HL-60/S4 treated with retinoic acid at 250 ng/mL for 4 days and 3 days (cell line): Measurements from ENCODE around the gene NUP37.
"Not testable (repeated sequence)": the region's sequence is repeated elsewhere in the genome, so short reads cannot be mapped to it uniquely, and the experiment has no call there.

Source experiments
- in situ Hi-C: fragments of 300-500 bp; cut with MboI; formaldehyde crosslinking; loops from 2 replicates; pipeline ENCODE4 v1.7.0; 2022; ENCODE audit warnings: low sequenced_read_pairs

Gene NUP37, protein sequence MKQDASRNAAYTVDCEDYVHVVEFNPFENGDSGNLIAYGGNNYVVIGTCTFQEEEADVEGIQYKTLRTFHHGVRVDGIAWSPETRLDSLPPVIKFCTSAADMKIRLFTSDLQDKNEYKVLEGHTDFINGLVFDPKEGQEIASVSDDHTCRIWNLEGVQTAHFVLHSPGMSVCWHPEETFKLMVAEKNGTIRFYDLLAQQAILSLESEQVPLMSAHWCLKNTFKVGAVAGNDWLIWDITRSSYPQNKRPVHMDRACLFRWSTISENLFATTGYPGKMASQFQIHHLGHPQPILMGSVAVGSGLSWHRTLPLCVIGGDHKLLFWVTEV

DNA sequence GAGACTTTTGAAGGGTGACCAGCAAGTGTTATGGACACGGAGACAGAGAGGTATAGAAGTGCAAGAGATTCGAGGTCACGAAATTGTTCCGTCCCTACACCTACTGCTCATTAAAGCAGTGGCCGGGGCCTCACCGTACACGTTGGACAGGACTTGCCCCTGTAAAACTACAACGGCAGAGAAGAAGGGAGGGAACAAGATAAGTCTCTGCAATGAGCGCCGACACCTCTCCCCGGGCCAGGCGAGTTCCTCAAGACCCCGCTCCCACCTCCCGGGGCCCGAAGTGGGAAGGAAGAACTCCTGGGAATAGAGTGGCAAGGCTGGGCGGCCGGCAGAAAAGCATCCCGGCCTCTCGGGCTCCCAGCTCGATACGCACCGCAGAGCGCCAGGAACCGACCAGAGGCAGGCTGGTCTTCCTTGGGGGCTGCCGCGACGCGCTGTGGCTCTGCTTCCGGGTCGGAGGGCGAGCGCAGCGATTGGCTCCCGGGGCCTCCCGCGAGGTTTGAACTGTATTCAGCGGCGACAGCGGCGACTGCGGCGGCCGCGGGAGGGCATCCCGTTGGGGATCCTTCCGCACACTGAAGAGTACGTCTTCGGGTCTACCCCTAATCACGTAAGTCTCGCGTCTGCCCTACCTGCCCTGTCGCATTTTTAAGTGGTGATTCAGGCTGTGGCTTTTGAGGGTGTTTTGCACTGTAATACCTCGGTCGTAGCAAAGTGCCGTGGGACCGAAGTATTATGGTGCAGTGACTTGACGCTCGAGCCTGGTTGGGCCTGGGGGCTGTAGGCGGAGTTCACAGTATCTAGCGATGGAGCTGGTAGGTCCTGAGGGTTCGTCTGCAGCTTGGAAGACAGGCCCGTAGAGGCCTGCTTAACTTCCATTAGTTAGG, at the start of gene NUP37, which contains the start of gene PARPBP:
TSS of gene NUP37 (minus strand) at position 441 of the 890 bp plus-strand sequence. CDS start 1,596 bp downstream, outside the sequence.
TSS of gene PARPBP (plus strand) at position 510 of the 890 bp plus-strand sequence. CDS start 3,706 bp downstream, outside the sequence.
- in situ Hi-C loops = no loop called here

DNA sequence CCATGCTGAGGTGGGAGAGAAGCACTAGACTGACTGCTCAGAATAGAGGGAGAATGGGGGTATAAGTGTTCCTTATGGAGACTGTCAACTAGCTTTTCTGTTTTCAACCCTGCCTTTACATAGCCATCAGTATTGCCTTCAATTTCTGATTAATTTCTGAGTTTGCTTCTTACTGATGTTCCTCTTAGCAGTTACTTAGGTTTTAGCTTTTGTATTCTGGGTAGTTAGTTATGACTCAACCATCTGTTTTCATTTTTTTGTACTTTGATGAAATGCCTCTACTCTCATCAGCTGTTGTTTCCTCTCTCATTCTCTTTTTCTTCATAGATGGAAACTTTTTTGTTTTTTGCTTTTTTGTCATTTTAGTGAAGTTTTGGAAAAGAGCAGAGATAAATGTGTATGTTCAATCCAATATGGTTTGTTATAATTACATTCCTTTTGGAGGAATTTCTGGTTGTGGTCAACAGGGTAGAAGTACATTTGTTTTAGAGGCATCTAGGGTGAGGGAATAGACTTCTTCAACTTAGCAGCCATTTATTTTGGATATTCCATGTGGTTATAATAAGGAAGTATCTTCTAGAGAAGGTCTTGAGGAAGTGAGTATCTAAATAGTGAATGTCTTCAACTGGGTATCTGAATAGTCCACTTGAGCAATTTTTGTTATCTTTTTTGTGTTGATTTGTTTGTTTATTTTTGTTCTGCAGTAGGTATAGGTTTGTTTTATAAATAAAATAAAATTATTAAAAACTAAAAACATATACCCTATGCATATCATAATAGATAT, 48.1 kb upstream of the NUP37 start:
- in situ Hi-C loops = no loop called here

GRCh38 chr12:102163383-102163782, 43.5 kb upstream of the NUP37 start:
- in situ Hi-C loops = no loop called here

DNA sequence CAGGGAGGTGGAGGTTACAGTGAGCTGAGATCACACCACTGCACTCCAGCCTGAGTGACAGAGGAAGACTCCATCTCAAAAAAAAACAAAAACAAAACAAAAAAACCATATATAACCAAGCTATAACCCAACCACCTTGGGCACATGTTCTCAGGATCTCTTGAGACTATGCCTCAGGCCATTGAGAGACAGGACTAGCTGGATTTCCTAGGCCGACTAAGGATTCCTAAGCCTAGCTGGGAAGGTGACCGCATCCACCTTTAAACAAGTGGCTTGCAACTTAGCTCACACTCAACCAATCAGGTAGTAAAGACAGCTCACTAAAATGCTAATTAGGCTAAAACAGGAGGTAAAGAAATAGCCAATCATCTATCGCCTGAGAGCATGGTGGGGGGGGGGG, 35.3 kb upstream of the NUP37 start:
- in situ Hi-C loops = not testable (repeated sequence)

- in situ Hi-C loops = not testable (repeated sequence)
These were observed 27.2 kb upstream of the NUP37 start for GRCh38 chr12:102147062-102147587.

- in situ Hi-C loops = no loop called here
These were observed 24.3 kb upstream of the NUP37 start for GRCh38 chr12:102144221-102144620.

DNA sequence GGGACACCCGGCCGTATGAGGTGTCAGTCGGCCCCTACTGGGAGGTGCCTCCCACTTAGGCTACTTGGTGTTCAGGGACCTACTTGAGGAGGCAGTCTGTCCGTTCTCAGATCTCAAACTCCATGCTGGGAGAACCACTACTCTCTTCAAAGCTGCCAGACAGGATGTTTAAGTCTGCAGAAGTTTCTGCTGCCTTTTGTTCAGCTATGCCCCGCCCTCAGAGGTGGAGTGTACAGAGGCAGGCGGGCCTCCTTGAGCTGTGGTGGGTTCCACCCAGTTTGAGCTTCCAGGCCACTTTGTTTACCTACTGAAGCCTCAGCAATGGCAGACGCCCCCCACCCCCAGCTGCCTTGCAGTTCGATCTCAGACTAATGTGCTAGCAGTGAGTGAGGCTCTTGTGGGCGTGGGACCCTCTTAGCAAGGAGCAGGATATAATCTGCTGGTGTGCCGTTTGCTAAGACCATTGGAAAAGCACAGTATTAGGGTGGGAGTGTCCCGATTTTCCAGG, 23.0 kb upstream of the NUP37 start:
- in situ Hi-C loops = not testable (repeated sequence)

DNA sequence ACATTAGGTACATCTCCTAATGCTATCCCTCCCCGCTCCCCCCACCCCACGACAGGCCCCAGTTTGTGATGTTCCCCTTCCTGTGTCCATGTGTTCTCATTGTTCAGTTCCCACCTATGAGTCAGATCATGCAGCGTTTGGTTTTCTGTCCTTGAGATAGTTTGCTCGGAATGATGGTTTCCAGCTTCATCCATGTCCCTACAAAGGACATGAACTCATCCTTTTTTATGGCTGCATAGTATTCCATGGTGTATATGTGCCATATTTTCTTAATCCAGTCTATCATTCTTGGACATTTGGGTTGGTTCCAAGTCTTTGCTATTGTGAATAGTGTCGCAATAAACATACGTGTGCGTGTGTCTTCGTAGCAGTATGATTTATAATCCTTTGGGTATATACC, 17.7 kb upstream of the NUP37 start:
- in situ Hi-C loops = not testable (repeated sequence)

- in situ Hi-C loops = not testable (repeated sequence)
These were observed 11.5 kb upstream of the NUP37 start for GRCh38 chr12:102131442-102131841.

- in situ Hi-C loops = not testable (repeated sequence)
These were observed 10.8 kb upstream of the NUP37 start for GRCh38 chr12:102130720-102131119.

- in situ Hi-C loops = not testable (repeated sequence)
These were observed 1.4 kb upstream of the NUP37 start for GRCh38 chr12:102121328-102121727.

- in situ Hi-C loops = no loop called here
These were observed 972 bp upstream of the NUP37 start for GRCh38 chr12:102120886-102121285.

- in situ Hi-C loops = no loop called here
These were observed 605 bp upstream of the NUP37 start for GRCh38 chr12:102120564-102120873.

DNA sequence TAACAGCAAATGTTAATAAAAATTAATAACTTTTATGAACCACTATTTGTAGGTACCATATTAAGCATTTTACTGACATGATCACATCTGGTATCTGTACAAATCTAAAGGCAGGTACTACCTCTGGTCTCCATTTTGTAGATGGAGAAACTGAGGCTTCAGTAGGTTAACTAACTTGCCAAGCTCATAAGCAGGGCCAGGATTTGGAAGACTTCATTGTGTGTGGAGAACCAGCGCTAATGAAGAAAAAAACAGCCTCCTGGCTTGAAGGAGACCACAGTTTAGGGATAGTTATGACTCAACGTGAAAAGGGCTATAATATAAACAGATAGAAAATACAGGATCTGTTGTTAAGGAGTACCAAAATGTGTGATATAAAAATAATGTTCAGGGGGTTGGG, 1.0 kb downstream of the NUP37 start:
- in situ Hi-C loops = no loop called here

- in situ Hi-C loops = no loop called here
These were observed 3.5 kb downstream of the NUP37 start for GRCh38 chr12:102116392-102116791.

GRCh38 chr12:102114212-102114611, 5.7 kb downstream of the NUP37 start:
- in situ Hi-C loops = no loop called here

DNA sequence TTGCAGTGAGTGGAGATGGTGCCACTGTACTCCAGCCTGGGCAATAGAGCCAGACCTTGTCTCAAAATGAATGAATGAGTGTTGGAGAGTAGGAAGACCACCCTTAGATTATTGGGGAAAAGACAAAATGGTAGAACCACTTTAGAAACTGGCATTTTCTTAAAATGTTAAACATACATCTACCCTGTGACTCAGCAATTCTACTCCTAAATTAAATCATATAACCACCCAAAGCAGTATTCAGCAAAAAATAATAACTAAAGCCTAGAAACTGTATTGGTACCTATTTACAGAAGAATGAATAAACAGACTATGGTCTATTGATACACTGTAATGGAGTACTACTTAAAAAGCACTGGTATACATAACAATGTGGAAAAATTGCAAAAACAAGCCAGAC, 9.1 kb downstream of the NUP37 start:
- in situ Hi-C loops = no loop called here

GRCh38 chr12:102107970-102108369, 11.9 kb downstream of the NUP37 start:
- in situ Hi-C loops = no loop called here

GRCh38 chr12:102106905-102107304, 13.0 kb downstream of the NUP37 start:
- in situ Hi-C loops = no loop called here

- in situ Hi-C loops = no loop called here
These were observed 23.1 kb downstream of the NUP37 start for GRCh38 chr12:102096855-102097254.
